CD4-positive, CD25-positive, alpha-beta regulatory T cell (primary cell): ENCODE data around the gene CSNK1E. TPM values are rescaled to one million over a fixed set of nuclear protein-coding genes. Genes with fewer than 3 reads are reported as not detected.

Source experiments
- polyA plus RNA-seq, 4 donors: library from polyadenylated mRNA; unstranded; fragments of 300-500 nt; fragmentation: Illumina TruSeq; gene quantifications; one replicate each; pipeline ENCODE4 v1.2.3, GENCODE V29; 2021
- total RNA-seq: library from RNA; stranded (reverse); gene quantifications from one replicate; pipeline ENCODE4 v1.2.3, GENCODE V29; 2022

Gene CSNK1E
- total and polyA plus RNA-seq, 5 donors from 2014 or later: 7.4 to 154 (median 10.8) TPM

Other genes with a start within 250 kb of the CSNK1E start
- not detected for gene SLC16A8, start 233.2 kb downstream of the CSNK1E start, total RNA-seq
- gene SLC16A8, start 233.2 kb downstream of the CSNK1E start, polyA plus RNA-seq: not detected
- 1.2 TPM for gene BAIAP2L2, start 206.7 kb downstream of the CSNK1E start, total RNA-seq
- gene BAIAP2L2, start 206.7 kb downstream of the CSNK1E start, polyA plus RNA-seq: not detected
- 137 TPM for gene PLA2G6, start 135.6 kb downstream of the CSNK1E start, total RNA-seq
- 1 to 10 TPM; 2.6 to 6.9 (median 5.4) TPM for gene PLA2G6, start 135.6 kb downstream of the CSNK1E start, polyA plus RNA-seq
- gene MAFF, start 115.4 kb downstream of the CSNK1E start, total RNA-seq: 39.4 TPM
- 1 to 10 TPM; 1.4 to 2.4 (median 2.0) TPM for gene MAFF, start 115.4 kb downstream of the CSNK1E start, polyA plus RNA-seq
- 31.3 TPM for gene TMEM184B, start 44.4 kb downstream of the CSNK1E start, total RNA-seq
- gene TMEM184B, start 44.4 kb downstream of the CSNK1E start, polyA plus RNA-seq: 1 to 10 TPM; 7.2 to 8.2 (median 7.7) TPM
- not detected for gene KCNJ4, start 137.8 kb upstream of the CSNK1E start, total RNA-seq
- not detected for gene KCNJ4, start 137.8 kb upstream of the CSNK1E start, polyA plus RNA-seq
- gene KDELR3, start 150.7 kb upstream of the CSNK1E start, total RNA-seq: not detected
- gene KDELR3, start 150.7 kb upstream of the CSNK1E start, polyA plus RNA-seq: under 1 TPM in 3 of 4 donors, not detected in 1; 0.38 to 0.71 (median 0.42) TPM
- 658 TPM for gene DDX17, start 188.9 kb upstream of the CSNK1E start, total RNA-seq
- gene DDX17, start 188.9 kb upstream of the CSNK1E start, polyA plus RNA-seq: 10 to 100 TPM; 36.5 to 45.7 (median 41.3) TPM